Upper lobe of right lung (tissue), 1 donor: ENCODE measurements around the gene GRIK3. TPM values are rescaled to one million over a fixed set of nuclear protein-coding genes. Genes with fewer than 3 reads are reported as not detected.

Experiments used
- ATAC-seq: fragments of 200-7000 bp; cut with Tn5 transposase; one replicate; pipeline ENCODE4 v1.9.1; 2020; ENCODE audit warnings: mild to moderate bottlenecking, moderate library complexity
- DNase-seq: peaks from one replicate; pipeline ENCODE4 v3.0.0-alpha.2; 2020
- H3K27ac ChIP-seq: fragments of 200-600 bp; one replicate; pipeline ENCODE4 v1.8.0; 2022
- H3K27me3 ChIP-seq: fragments of 200-600 bp; one replicate; pipeline ENCODE4 v1.8.0; 2022; ENCODE audit warnings: mild to moderate bottlenecking
- H3K36me3 ChIP-seq: fragments of 200-600 bp; one replicate; pipeline ENCODE4 v1.8.0; 2022
- H3K4me1 ChIP-seq: fragments of 200-600 bp; one replicate; pipeline ENCODE4 v1.8.0; 2022
- H3K4me3 ChIP-seq: fragments of 200-600 bp; one replicate; pipeline ENCODE4 v1.8.0; 2022; ENCODE audit warnings: mild to moderate bottlenecking
- H3K9me3 ChIP-seq: fragments of 200-600 bp; one replicate; pipeline ENCODE4 v1.8.0; 2022
- CTCF ChIP-seq: fragments of 200-600 bp; IDR thresholded peaks from one replicate; pipeline ENCODE4 v1.8.0; 2022; ENCODE audit warnings: antibody characterized with exemption
- intact Hi-C: fragments of 100-400 bp; cut with DNase I; formaldehyde crosslinking; loops from one replicate; pipeline ENCODE4 v1.11.0; 2022
- total RNA-seq: library from RNA; stranded (reverse); fragmentation: NEBNext Ultra II Directional; extraction: Animal tissue kit (Norgen Biotek cat#: 25700); gene quantifications from one replicate; pipeline ENCODE4 v1.2.1, GENCODE V29; 2021
- donor health status: DM: no; HTN: yes; CAD: no; lungs with severe emphysema.

The GRIK3 gene
- total RNA-seq, 1 donor from 2014 or later = not detected

DNA sequence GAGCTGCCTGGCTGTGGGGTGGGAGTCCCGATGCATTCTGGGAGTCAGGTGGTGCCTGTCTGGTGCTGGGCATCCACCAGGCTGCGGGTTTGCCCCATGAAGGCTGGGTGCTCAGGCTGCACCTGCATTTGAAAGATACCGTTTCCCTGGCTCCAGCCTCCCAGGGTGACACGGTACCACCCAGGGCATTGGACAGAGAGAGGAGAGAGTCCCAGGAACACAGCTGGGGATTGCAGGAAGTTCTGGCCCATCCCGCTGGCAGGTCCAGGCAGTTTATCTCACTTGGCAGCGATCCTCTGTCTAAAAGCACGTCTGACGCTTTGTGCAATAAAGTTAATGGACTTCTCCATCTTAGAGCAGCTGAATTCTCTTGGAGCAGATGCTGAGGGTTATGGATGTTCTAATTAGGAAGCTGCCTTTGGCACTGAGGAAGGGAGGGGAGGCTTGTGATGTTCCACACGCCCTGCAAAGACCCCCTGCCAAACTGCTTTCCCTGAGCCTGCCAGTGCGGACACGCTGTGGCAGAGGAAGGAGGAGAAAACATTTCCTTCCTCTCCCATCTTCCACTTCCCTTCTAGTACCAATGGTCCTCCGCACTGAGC, 246.9 kb downstream of the GRIK3 start:
- TF ChIP-seq CTCF = no peak
- peaks cover 17% of the 10 kb centered on the region for H3K27me3 ChIP-seq
- ATAC-seq (no peak), DNase-seq (no peak)
- no peak overlapping the region for H3K27ac ChIP-seq
- intact Hi-C loops = no loop called here
- H3K4me3 ChIP-seq = no peak overlapping the region
- H3K36me3 ChIP-seq = no peaks in the 10 kb centered on the region
- H3K9me3 ChIP-seq = no peaks in the 10 kb centered on the region
- no peaks in the 10 kb centered on the region for H3K4me1 ChIP-seq

DNA sequence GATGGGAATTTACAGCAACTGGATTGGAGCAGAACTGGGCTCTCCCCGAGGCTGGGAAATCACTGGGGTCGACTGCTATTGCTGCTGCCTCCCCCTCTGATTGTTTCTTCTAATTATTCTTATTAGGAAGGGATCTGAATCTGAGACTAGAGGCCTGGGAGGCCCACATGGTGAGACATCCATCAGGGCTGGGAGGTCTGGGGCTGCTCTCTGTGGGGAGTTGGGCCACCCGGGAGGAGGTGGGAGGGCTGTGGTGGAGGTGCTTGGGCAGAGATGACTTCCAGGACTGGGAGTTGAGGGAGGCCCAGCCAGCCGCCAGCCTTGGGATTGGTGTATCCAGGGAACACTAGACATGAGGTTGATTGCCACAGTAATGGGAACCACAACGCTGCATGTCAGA, 247.9 kb downstream of the GRIK3 start:
- no peak for ATAC-seq
- no peak for TF ChIP-seq CTCF
- no peak for DNase-seq
- Histone ChIP-seq H3K36me3 (no peaks in the 10 kb centered on the region), H3K27ac (no peak overlapping the region), H3K4me3 (no peak overlapping the region), H3K9me3 (no peaks in the 10 kb centered on the region), H3K27me3 (peaks cover 16% of the 10 kb centered on the region), H3K4me1 (no peaks in the 10 kb centered on the region)
- intact Hi-C loops = no loop called here

GRCh38 chr1:36784147-36784859, 250.0 kb downstream of the GRIK3 start:
- Histone ChIP-seq H3K36me3 (no peaks in the 10 kb centered on the region), H3K27me3 (peaks cover 7% of the 10 kb centered on the region), H3K4me1 (no peaks in the 10 kb centered on the region), H3K9me3 (no peaks in the 10 kb centered on the region), H3K4me3 (no peak overlapping the region), H3K27ac (no peak overlapping the region)
- DNase-seq (no peak), ATAC-seq (no peak)
- intact Hi-C loops = no loop called here
- no peak for TF ChIP-seq CTCF

DNA sequence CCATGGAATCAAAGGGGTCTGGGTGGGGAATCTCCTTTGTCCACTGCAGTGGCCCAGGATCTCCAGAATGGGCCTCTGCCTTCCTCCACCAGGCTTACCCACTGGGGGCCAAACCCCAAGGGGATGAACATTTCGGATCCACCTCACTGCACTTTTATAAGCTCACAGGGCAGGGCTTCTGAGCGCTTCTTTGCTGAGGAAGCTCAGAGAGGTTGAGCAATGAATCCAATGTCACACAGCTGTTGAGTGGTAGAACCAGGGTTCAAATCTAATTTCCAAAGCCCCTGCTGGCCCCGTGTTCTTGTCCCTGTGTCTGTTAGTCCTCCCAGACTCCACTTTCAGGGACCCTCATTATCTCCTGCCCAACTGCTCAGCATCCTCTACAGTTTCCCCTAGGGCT, 250.8 kb downstream of the GRIK3 start:
- no peak overlapping the region for H3K27ac ChIP-seq
- H3K4me1 ChIP-seq = no peaks in the 10 kb centered on the region
- H3K36me3 ChIP-seq = no peaks in the 10 kb centered on the region
- TF ChIP-seq CTCF = no peak
- peaks cover 7% of the 10 kb centered on the region for H3K27me3 ChIP-seq
- DNase-seq (no peak), ATAC-seq (no peak)
- H3K9me3 ChIP-seq = no peaks in the 10 kb centered on the region
- intact Hi-C loops = no loop called here
- H3K4me3 ChIP-seq = no peak overlapping the region

DNA sequence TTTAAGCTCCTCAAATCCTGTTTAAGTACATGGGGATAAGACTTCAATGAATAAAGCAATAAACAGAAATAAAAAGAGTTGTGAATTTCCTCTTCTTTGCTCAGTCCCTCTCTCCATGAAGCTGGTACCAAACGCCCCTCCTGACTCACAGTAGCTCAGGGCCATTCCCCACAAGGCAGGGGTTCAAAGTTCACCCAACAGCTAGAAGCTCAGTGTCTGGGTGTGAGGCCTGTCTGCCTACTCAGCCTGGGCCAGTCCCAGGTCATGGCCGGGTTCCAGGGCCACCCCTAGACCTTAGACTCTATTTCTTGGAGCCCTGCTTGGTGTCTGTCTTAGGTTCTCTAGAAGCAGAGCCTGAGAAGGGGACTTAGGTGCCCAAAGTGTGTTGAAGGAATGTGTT, 251.5 kb downstream of the GRIK3 start:
- intact Hi-C loops = no loop called here

More for the DNA sequence above, 251.5 kb downstream of the GRIK3 start:
- no peak for ATAC-seq
- no peak for DNase-seq
- H3K4me3 ChIP-seq = no peak overlapping the region
- no peaks in the 10 kb centered on the region for H3K9me3 ChIP-seq
- no peak for TF ChIP-seq CTCF
- peaks cover 7% of the 10 kb centered on the region for H3K27me3 ChIP-seq
- H3K27ac ChIP-seq = no peak overlapping the region
- H3K4me1 ChIP-seq = no peaks in the 10 kb centered on the region
- no peaks in the 10 kb centered on the region for H3K36me3 ChIP-seq
